Keratinocyte (primary cell): ENCODE data around the gene CSMD2. TPM values are rescaled to one million over a fixed set of nuclear protein-coding genes. Genes with fewer than 3 reads are reported as not detected.

ENCODE experiments used
- DNase-seq: peaks from one replicate; pipeline ENCODE4 v3.0.0-alpha.2; 2011; ENCODE audit warnings: low read depth, missing footprints, low spot score
- FAIRE-seq: peaks from 2 replicates; lab custom pipeline; 2011; peaks lifted over from hg19 to GRCh38; lab: Jason Lieb, UNC
- H2AFZ ChIP-seq: 2 replicates; pipeline ENCODE4 v1.6.0; 2012; ENCODE audit warnings: low read length, control low read depth, inconsistent platforms; ENCODE audit not compliant: control insufficient read depth
- H3K27ac ChIP-seq: 2 replicates; pipeline ENCODE4 v1.5.1; 2011; ENCODE audit warnings: low read length; ENCODE audit not compliant: control insufficient read depth, insufficient read depth
- H3K27me3 ChIP-seq: 3 replicates; pipeline ENCODE4 v1.6.0; 2011; ENCODE audit warnings: low read length; ENCODE audit not compliant: control insufficient read depth, insufficient read depth; ENCODE audit errors: extremely low read depth
- H3K36me3 ChIP-seq, 2 experiments: 2 replicates in 1 of 2; 3 replicates in 1 of 2; pipeline ENCODE4 v1.5.1; 2011; ENCODE audit warnings: low read length in 2 of 2, mild to moderate bottlenecking in 1 of 2; ENCODE audit not compliant: control insufficient read depth in 2 of 2, insufficient read depth in 2 of 2; ENCODE audit errors: extremely low read depth in 1 of 2
- H3K4me1 ChIP-seq: 3 replicates; pipeline ENCODE4 v1.5.1; 2011; ENCODE audit warnings: low read length; ENCODE audit not compliant: control insufficient read depth, insufficient read depth; ENCODE audit errors: extremely low read depth
- H3K4me2 ChIP-seq: 3 replicates; pipeline ENCODE4 v1.6.0; 2011; ENCODE audit warnings: low read depth, low read length; ENCODE audit not compliant: control insufficient read depth, insufficient read depth; ENCODE audit errors: extremely low read depth
- H3K4me3 ChIP-seq, 3 experiments: fragments of 200-600 bp in 1 of 3; sonication (generic) in 1 of 3; 2 replicates in 2 of 3; 3 replicates in 1 of 3; pipeline ENCODE4 v1.5.1; 2011 to 2016; ENCODE audit warnings: low read length in 3 of 3, mild to moderate bottlenecking in 3 of 3, control low read depth in 2 of 3, inconsistent platforms in 1 of 3, low read depth in 1 of 3, mixed read lengths in 1 of 3, mixed run types in 1 of 3, moderate library complexity in 1 of 3; ENCODE audit not compliant: control insufficient read depth in 2 of 3, insufficient read depth in 2 of 3; ENCODE audit errors: extremely low read depth in 1 of 3
- H3K79me2 ChIP-seq: 2 replicates; pipeline ENCODE4 v1.6.0; 2012; ENCODE audit warnings: low read length; ENCODE audit not compliant: control insufficient read depth, insufficient read depth
- H3K9ac ChIP-seq: 3 replicates; pipeline ENCODE4 v1.6.0; 2011; ENCODE audit warnings: low read length; ENCODE audit not compliant: control insufficient read depth, insufficient read depth; ENCODE audit errors: extremely low read depth
- H3K9me1 ChIP-seq: 3 replicates; pipeline ENCODE4 v1.6.0; 2011; ENCODE audit warnings: low read length; ENCODE audit not compliant: control insufficient read depth, insufficient read depth; ENCODE audit errors: extremely low read depth
- H3K9me3 ChIP-seq: 2 replicates; pipeline ENCODE4 v1.5.1; 2012; ENCODE audit warnings: low read depth, low read length; ENCODE audit not compliant: control insufficient read depth
- H4K20me1 ChIP-seq: 3 replicates; pipeline ENCODE4 v1.6.0; 2011; ENCODE audit warnings: low read length; ENCODE audit not compliant: control insufficient read depth, insufficient read depth; ENCODE audit errors: extremely low read depth
- EZH2 ChIP-seq: IDR thresholded peaks from one replicate; pipeline ENCODE4 v1.6.1; 2012; ENCODE audit warnings: inconsistent platforms, mild to moderate bottlenecking, low read length, moderate library complexity
- dilution Hi-C: fragments of 300-500 bp; cut with MboI; formaldehyde crosslinking; loops from one replicate; pipeline ENCODE4 v1.7.0; 2020; ENCODE audit warnings: low sequenced_read_pairs; ENCODE audit not compliant: extremely low pct_ligation_motif_present
- polyA plus RNA-seq, 5 experiments: library from polyadenylated mRNA; depleted of rRNA in 3 of 5; stranded (reverse) in 3 of 5; stranded (forward) in 1 of 5; unstranded in 1 of 5; fragments of >200 nt; gene quantifications; 1 replicate in 1 of 5; 2 replicates in 3 of 5; 3 replicates in 1 of 5; pipeline versions ENCODE4 v1.2.1 to v1.2.3, GENCODE V29; 2011 to 2012; ENCODE audit warnings: missing spikeins in 2 of 5, low read depth in 1 of 5, low replicate concordance in 1 of 5
- TF ChIP-seq, protein P1 (sequence below), 3 experiments: IDR thresholded peaks in 1 of 3; conservative IDR thresholded peaks in 1 of 3; optimal IDR thresholded peaks in 1 of 3; 2 replicates in 2 of 3; 3 replicates in 1 of 3; pipeline versions ENCODE3 to v1.5.1; 2011; ENCODE audit warnings: low read length in 3 of 3, mild to moderate bottlenecking in 3 of 3, moderate library complexity in 2 of 3, control low read depth in 1 of 3, inconsistent platforms in 1 of 3; ENCODE audit not compliant: insufficient read depth in 2 of 3; ENCODE audit errors: extremely low read depth in 1 of 3

The CSMD2 gene
- polyA plus RNA-seq, 1 donor (not counting 4 experiments of a cell fraction or from before 2014, with no cell fraction given), result 2.0 TPM

DNA sequence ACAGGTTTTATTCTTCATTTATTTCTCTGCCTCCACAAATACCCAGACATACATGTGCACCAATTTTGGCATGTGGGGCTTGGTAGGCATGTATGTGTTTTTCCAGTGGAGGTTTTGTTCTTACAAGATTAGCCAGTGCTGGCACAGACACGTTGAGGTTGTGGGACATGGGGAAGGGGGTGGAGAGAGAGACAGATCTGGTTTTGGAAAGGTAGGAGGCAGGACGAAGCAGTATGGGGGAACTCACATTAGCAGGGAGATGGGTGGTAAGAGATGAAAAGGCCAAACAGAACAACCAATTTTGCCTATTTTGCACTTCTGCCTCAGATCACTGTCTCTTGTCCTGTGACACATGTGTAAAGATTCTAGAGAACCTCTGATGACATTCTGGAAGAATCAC lies 467.2 kb downstream of the CSMD2 start:
- TF ChIP-seq, protein P1, sequence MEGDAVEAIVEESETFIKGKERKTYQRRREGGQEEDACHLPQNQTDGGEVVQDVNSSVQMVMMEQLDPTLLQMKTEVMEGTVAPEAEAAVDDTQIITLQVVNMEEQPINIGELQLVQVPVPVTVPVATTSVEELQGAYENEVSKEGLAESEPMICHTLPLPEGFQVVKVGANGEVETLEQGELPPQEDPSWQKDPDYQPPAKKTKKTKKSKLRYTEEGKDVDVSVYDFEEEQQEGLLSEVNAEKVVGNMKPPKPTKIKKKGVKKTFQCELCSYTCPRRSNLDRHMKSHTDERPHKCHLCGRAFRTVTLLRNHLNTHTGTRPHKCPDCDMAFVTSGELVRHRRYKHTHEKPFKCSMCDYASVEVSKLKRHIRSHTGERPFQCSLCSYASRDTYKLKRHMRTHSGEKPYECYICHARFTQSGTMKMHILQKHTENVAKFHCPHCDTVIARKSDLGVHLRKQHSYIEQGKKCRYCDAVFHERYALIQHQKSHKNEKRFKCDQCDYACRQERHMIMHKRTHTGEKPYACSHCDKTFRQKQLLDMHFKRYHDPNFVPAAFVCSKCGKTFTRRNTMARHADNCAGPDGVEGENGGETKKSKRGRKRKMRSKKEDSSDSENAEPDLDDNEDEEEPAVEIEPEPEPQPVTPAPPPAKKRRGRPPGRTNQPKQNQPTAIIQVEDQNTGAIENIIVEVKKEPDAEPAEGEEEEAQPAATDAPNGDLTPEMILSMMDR (optimal IDR thresholded peaks at IDR 0.05 in 1 of 3, IDR thresholded peaks at IDR 0.05 in 1 of 3, conservative IDR thresholded peaks at IDR 0.05 in 1 of 3; ENCODE audit: extremely low read depth in 1 of 3, insufficient read depth in 2 of 3, low read length in 3 of 3), result no peak
- no peak for TF ChIP-seq EZH2
- Histone ChIP-seq H3K9me3 (no peaks in the 10 kb centered on the region), H3K27me3 (no peaks in the 10 kb centered on the region), H3K79me2 (no peaks in the 10 kb centered on the region), H3K4me1 (no peaks in the 10 kb centered on the region), H3K4me3 (no peak overlapping the region), H3K36me3 (no peaks in the 10 kb centered on the region), H2AFZ (no peak overlapping the region), H3K4me2 (no peak overlapping the region), H3K9me1 (no peaks in the 10 kb centered on the region), H3K27ac (no peak overlapping the region), H4K20me1 (no peaks in the 10 kb centered on the region), H3K9ac (no peak overlapping the region)
- dilution Hi-C loops, result no loop called here
- no peak for FAIRE-seq
- DNase-seq, result no peak

DNA sequence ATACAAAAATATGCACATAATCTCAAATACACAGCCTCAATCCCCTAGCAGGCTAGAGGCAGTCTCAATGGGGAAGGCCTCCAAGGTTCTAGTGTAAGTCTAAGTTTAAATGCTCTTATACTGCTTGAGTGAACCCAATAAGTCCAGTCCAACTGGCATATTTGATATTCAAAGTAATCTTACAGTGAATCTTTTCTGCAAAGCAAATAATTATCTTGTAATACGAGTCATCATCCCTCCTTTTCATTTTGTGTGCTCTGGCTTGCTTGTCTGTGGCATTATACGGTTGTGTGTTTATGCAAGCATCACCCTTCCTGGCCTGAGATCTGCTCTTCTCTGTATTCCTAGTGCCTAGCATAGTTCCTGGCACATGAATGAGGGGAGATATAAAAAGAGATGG lies 468.1 kb downstream of the CSMD2 start:
- Histone ChIP-seq H3K9me3 (no peaks in the 10 kb centered on the region), H3K4me2 (no peak overlapping the region), H4K20me1 (no peaks in the 10 kb centered on the region), H3K36me3 (no peaks in the 10 kb centered on the region), H3K79me2 (no peaks in the 10 kb centered on the region), H3K27ac (no peak overlapping the region), H3K9me1 (no peaks in the 10 kb centered on the region), H3K4me1 (no peaks in the 10 kb centered on the region), H3K4me3 (no peak overlapping the region), H3K27me3 (no peaks in the 10 kb centered on the region), H3K9ac (no peak overlapping the region), H2AFZ (no peak overlapping the region)
- FAIRE-seq (no peak), DNase-seq (no peak)
- TF ChIP-seq, protein P1 (optimal IDR thresholded peaks at IDR 0.05 in 1 of 3, IDR thresholded peaks at IDR 0.05 in 1 of 3, conservative IDR thresholded peaks at IDR 0.05 in 1 of 3; ENCODE audit: extremely low read depth in 1 of 3, insufficient read depth in 2 of 3, low read length in 3 of 3), result no peak
- TF ChIP-seq EZH2, result no peak
- dilution Hi-C loops, result no loop called here
